ENCODE results near the gene CSE1L. TPM values are rescaled to one million over a fixed set of nuclear protein-coding genes. Genes with fewer than 3 reads are reported as not detected.
"Not testable (repeated sequence)": the region's sequence is repeated elsewhere in the genome, so short reads cannot be mapped to it uniquely, and the experiment has no call there.

The CSE1L gene
- total RNA-seq, 2 experiments from 2014 or later, result 30.0 to 30.1 TPM

DNA sequence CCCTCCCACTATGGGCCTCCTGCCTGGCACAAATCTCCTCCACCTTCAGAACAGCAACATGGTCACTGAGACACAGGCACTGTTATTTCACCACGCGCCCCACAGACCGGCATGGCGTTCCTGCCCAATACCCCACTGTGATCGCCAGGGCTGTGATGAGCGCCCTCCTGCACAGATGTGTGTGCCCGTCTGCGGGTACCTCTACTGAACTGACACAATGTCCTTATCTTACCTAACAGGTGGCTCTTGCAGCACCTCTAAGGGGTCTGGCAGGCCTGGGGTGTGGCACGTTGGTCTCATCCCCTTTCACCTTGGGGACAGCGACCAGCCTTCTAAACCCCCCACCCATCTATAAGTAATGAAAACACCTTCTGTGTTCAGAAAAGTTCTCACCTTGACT is 77.9 kb downstream of the CSE1L start:
- Mint-ChIP-seq H3K27ac (peak overlapping the region; percentile 14), H3K9me3 (no peaks in the 10 kb centered on the region), H3K4me1 (ENCODE audit: low read depth) (peaks cover 7% of the 10 kb centered on the region), H3K36me3 (ENCODE audit: low read depth) (peaks cover 87% of the 10 kb centered on the region), H3K4me3 (no peak overlapping the region), H3K27me3 (no peaks in the 10 kb centered on the region)
- no peak for DNase-seq
- intact Hi-C loops (cut with DNase I, micrococcal nuclease), result no loop called here
- POLR2A ChIA-PET, result no interaction called here
- CTCF ChIA-PET, result no interaction called here
- H3K4me3 ChIP-seq (ENCODE audit: low read length), result no peak overlapping the region
- no peak for ATAC-seq (ENCODE audit: poor library complexity)
- H3K36me3 ChIP-seq (ENCODE audit: insufficient read depth, low read length), result peaks cover 58% of the 10 kb centered on the region
- TF ChIP-seq, protein P1, sequence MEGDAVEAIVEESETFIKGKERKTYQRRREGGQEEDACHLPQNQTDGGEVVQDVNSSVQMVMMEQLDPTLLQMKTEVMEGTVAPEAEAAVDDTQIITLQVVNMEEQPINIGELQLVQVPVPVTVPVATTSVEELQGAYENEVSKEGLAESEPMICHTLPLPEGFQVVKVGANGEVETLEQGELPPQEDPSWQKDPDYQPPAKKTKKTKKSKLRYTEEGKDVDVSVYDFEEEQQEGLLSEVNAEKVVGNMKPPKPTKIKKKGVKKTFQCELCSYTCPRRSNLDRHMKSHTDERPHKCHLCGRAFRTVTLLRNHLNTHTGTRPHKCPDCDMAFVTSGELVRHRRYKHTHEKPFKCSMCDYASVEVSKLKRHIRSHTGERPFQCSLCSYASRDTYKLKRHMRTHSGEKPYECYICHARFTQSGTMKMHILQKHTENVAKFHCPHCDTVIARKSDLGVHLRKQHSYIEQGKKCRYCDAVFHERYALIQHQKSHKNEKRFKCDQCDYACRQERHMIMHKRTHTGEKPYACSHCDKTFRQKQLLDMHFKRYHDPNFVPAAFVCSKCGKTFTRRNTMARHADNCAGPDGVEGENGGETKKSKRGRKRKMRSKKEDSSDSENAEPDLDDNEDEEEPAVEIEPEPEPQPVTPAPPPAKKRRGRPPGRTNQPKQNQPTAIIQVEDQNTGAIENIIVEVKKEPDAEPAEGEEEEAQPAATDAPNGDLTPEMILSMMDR (IDR thresholded peaks at IDR 0.05), result no peak
- no peaks in the 10 kb centered on the region for H3K4me1 ChIP-seq (ENCODE audit: insufficient read depth, low read length)
- no peaks in the 10 kb centered on the region for H3K9me3 ChIP-seq (ENCODE audit: control insufficient read depth in 1 of 2, insufficient read depth in 1 of 2, low read length in 2 of 2)
- no peaks in the 10 kb centered on the region for H3K27me3 ChIP-seq (ENCODE audit: control insufficient read depth in 1 of 2, insufficient read depth in 2 of 2, low read length in 2 of 2)
- no peak overlapping the region for H3K27ac ChIP-seq (ENCODE audit: low read depth in 1 of 2, low read length in 2 of 2)

DNA sequence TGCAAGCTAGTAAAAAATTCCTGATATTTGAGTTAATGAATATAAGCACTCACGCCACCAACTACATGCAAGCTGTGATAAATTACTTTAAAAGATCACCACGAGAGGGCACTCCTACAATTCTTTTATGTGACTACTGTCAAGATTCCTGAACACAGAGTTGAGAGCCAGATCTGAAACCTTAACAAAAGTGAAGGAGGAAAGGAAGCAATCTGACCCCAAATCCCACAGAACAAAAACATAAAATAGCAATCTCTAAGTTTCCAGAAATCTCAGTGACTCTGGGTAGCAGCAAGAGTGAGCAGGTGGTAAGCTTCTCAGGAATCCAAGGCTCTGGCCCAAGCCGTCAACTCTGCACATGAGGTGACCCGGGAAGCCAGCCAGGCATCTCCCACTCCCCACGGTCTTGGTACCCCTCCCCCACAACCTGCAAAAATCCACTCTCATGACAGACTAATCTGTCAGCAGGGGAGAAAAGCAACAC is 86.9 kb downstream of the CSE1L start:
- H3K27me3 Mint-ChIP-seq, result no peaks in the 10 kb centered on the region

DNA sequence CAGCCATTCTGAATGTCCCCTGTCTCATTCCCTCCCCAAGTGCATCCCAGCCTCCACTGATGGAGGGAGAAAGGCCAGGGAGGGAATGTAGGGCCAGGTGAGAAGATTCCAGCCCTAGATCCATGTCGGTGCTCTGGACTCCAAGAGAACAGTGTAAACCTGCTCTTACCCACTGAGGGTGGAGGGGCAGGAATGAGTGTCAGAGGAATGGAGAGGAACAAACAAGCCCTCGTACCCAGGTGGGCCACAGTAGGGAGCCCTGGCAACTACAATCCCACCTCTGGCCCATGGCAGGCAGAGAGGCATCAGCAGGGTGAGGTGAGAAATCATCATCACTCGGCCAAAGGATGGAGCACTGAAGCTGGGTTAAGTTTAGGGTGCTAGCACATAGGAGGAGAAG is 87.5 kb downstream of the CSE1L start:
- no peak overlapping the region for H3K4me3 Mint-ChIP-seq
- CTCF ChIA-PET, result interaction anchor here (0.5 to 3.7 kb wide), 3 partner anchors 49 to 84 kb away, joined by 4 to 52 read pairs (median 5); partner anchors contain the start of gene DDX27
- DNase-seq (no peak), ATAC-seq (ENCODE audit: poor library complexity) (no peak)
- intact Hi-C loops (cut with DNase I, micrococcal nuclease), result loop anchor here (1.0 to 2.0 kb wide), 3 partner anchors 53 to 84 kb away; no protein-coding TSS in a partner anchor
- H3K27ac ChIP-seq (ENCODE audit: low read depth in 1 of 2, low read length in 2 of 2), result no peak overlapping the region
- H3K4me1 ChIP-seq (ENCODE audit: insufficient read depth, low read length), result no peaks in the 10 kb centered on the region
- H3K9me3 Mint-ChIP-seq, result no peaks in the 10 kb centered on the region
- TF ChIP-seq, protein P1 (IDR thresholded peaks at IDR 0.05), result no peak
- peaks cover 72% of the 10 kb centered on the region for H3K36me3 Mint-ChIP-seq (ENCODE audit: low read depth)
- POLR2A ChIA-PET, result interaction anchor here (1.2 to 1.7 kb wide), 4 partner anchors 53 to 85 kb away, joined by 4 to 13 read pairs (median 7); partner anchors contain the start of genes DDX27 and STAU1
- H3K27ac Mint-ChIP-seq, result peak overlapping the region; percentile 49
- no peak overlapping the region for H3K4me3 ChIP-seq (ENCODE audit: low read length)
- H3K27me3 Mint-ChIP-seq, result no peaks in the 10 kb centered on the region
- H3K9me3 ChIP-seq (ENCODE audit: control insufficient read depth in 1 of 2, insufficient read depth in 1 of 2, low read length in 2 of 2), result no peaks in the 10 kb centered on the region
- no peaks in the 10 kb centered on the region for H3K27me3 ChIP-seq (ENCODE audit: control insufficient read depth in 1 of 2, insufficient read depth in 2 of 2, low read length in 2 of 2)
- H3K36me3 ChIP-seq (ENCODE audit: insufficient read depth, low read length), result peaks cover 43% of the 10 kb centered on the region
- H3K4me1 Mint-ChIP-seq (ENCODE audit: low read depth), result peaks cover 21% of the 10 kb centered on the region

More for the DNA sequence above, 86.9 kb downstream of the CSE1L start:
- Histone ChIP-seq H3K4me1 (ENCODE audit: insufficient read depth, low read length) (no peaks in the 10 kb centered on the region), H3K27ac (ENCODE audit: low read depth in 1 of 2, low read length in 2 of 2) (no peak overlapping the region), H3K27me3 (ENCODE audit: control insufficient read depth in 1 of 2, insufficient read depth in 2 of 2, low read length in 2 of 2) (no peaks in the 10 kb centered on the region), H3K36me3 (ENCODE audit: insufficient read depth, low read length) (peaks cover 46% of the 10 kb centered on the region), H3K9me3 (ENCODE audit: control insufficient read depth in 1 of 2, insufficient read depth in 1 of 2, low read length in 2 of 2) (no peaks in the 10 kb centered on the region), H3K4me3 (ENCODE audit: low read length) (no peak overlapping the region)
- Mint-ChIP-seq H3K27ac (peak overlapping the region; percentile 6), H3K9me3 (no peaks in the 10 kb centered on the region), H3K36me3 (ENCODE audit: low read depth) (peaks cover 78% of the 10 kb centered on the region), H3K4me1 (ENCODE audit: low read depth) (peaks cover 24% of the 10 kb centered on the region), H3K4me3 (no peak overlapping the region)
- ChIA-PET POLR2A (interaction anchor here (0.7 to 1.7 kb wide), 5 partner anchors 54 to 86 kb away, joined by 4 to 13 read pairs (median 7); partner anchors contain the start of genes DDX27 and STAU1), CTCF (interaction anchor here (0.5 to 3.7 kb wide), 6 partner anchors 14 to 115 kb away, joined by 3 to 52 read pairs (median 4); partner anchors contain the start of gene DDX27)
- intact Hi-C loops (cut with DNase I, micrococcal nuclease), result loop anchor here (1.0 to 2.0 kb wide), 3 partner anchors 54 to 84 kb away; no protein-coding TSS in a partner anchor
- TF ChIP-seq, protein P1 (IDR thresholded peaks at IDR 0.05), result peak; percentile 72
- ATAC-seq (ENCODE audit: poor library complexity) (peak; percentile 76), DNase-seq (peak in 5 of 14 experiments; percentile 10 to 75 (median 71))

DNA sequence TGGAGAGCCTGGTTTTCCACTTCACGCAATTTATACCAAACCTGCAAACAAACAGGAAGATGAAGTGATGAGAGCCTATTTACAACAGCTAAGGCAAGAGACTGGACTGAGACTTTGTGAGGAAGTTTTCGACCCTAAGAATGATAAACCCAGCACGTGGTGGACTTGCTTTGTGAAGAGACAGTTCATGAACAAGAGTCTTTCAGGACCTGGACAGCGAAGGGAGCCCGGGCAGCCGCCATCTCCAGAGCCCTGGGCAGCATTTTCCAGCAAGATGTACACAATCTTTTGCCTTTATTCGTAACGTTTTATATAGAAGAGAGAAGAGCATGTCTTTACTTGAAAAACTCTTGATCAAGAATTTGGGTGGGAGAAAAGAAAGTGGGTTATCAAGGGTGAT is 88.7 kb downstream of the CSE1L start:
- H3K4me3 Mint-ChIP-seq; H3K27me3 Mint-ChIP-seq; intact Hi-C loops (cut with DNase I, micrococcal nuclease); H3K27ac Mint-ChIP-seq; H3K4me1 ChIP-seq (ENCODE audit: insufficient read depth, low read length); ATAC-seq (ENCODE audit: poor library complexity); H3K9me3 ChIP-seq (ENCODE audit: control insufficient read depth in 1 of 2, insufficient read depth in 1 of 2, low read length in 2 of 2); H3K9me3 Mint-ChIP-seq; H3K27me3 ChIP-seq (ENCODE audit: control insufficient read depth in 1 of 2, insufficient read depth in 2 of 2, low read length in 2 of 2); POLR2A ChIA-PET; H3K27ac ChIP-seq (ENCODE audit: low read depth in 1 of 2, low read length in 2 of 2); DNase-seq; H3K4me3 ChIP-seq (ENCODE audit: low read length): not testable (repeated sequence)
- H3K4me1 Mint-ChIP-seq (ENCODE audit: low read depth), result peaks cover 16% of the 10 kb centered on the region
- CTCF ChIA-PET, result interaction anchor here (3.7 kb wide), 1 partner anchor 83 kb away, joined by 52 read pairs; the partner anchor contains the start of gene DDX27
- peaks cover 49% of the 10 kb centered on the region for H3K36me3 ChIP-seq (ENCODE audit: insufficient read depth, low read length)
- H3K36me3 Mint-ChIP-seq (ENCODE audit: low read depth), result peaks cover 75% of the 10 kb centered on the region

All from CD4-positive, alpha-beta T cell (primary cell).